Spleen (tissue), 11 donors: ENCODE data around the gene TIMM8A. TPM values are rescaled to one million over a fixed set of nuclear protein-coding genes. Genes with fewer than 3 reads are reported as not detected.
"Not testable (repeated sequence)": the region's sequence is repeated elsewhere in the genome, so short reads cannot be mapped to it uniquely, and the experiment has no call there.

Experiments used
- DNase-seq: peaks from one replicate; pipeline ENCODE4 v3.0.0-alpha.2; 2020
- H3K27ac ChIP-seq, 8 donors: fragments of 200-600 bp; sonication (generic) in 7 of 8; 1 replicate in 4 of 8; 2 replicates in 4 of 8; pipeline versions ENCODE4 v1.5.0 to v1.8.0; 2016 to 2021; ENCODE audit warnings: inconsistent platforms in 4 of 8, mild to moderate bottlenecking in 4 of 8, moderate library complexity in 1 of 8
- H3K27me3 ChIP-seq, 7 donors: fragments of 200-600 bp; sonication (generic) in 6 of 7; replicated peaks in 1 of 7; 1 replicate in 4 of 7; 2 replicates in 3 of 7; pipeline versions ENCODE4 v1.5.0 to v1.8.0; 2016 to 2021; ENCODE audit warnings: inconsistent platforms in 3 of 7, mild to moderate bottlenecking in 1 of 7
- H3K36me3 ChIP-seq, 6 donors: fragments of 200-600 bp; sonication (generic) in 5 of 6; 1 replicate in 4 of 6; 2 replicates in 2 of 6; pipeline versions ENCODE4 v1.5.0 to v1.8.0; 2016 to 2021; ENCODE audit warnings: inconsistent platforms in 2 of 6
- H3K4me1 ChIP-seq, 6 donors: fragments of 200-600 bp; sonication (generic) in 5 of 6; 1 replicate in 3 of 6; 2 replicates in 3 of 6; pipeline versions ENCODE4 v1.5.0 to v1.8.0; 2016 to 2021; ENCODE audit warnings: inconsistent platforms in 3 of 6
- H3K4me3 ChIP-seq, 8 donors: fragments of 200-600 bp; sonication (generic) in 7 of 8; 1 replicate in 4 of 8; 2 replicates in 4 of 8; pipeline versions ENCODE4 v1.5.0 to v1.8.0; 2016 to 2021; ENCODE audit warnings: inconsistent platforms in 4 of 8, mild to moderate bottlenecking in 4 of 8, moderate library complexity in 2 of 8
- H3K9me3 ChIP-seq, 8 donors: fragments of 200-600 bp; sonication (generic) in 7 of 8; 1 replicate in 4 of 8; 2 replicates in 4 of 8; pipeline versions ENCODE4 v1.5.0 to v1.8.0; 2016 to 2021; ENCODE audit warnings: inconsistent platforms in 4 of 8
- POLR2A ChIP-seq, 3 donors: fragments of 450-650 bp; IDR thresholded peaks; one replicate each; pipeline ENCODE4 v1.5.1; 2017; ENCODE audit warnings: antibody characterized with exemption in 3 of 3, mild to moderate bottlenecking in 1 of 3
- POLR2AphosphoS5 ChIP-seq, 3 donors: sonication (generic); formaldehyde crosslinking; IDR thresholded peaks; one replicate each; pipeline ENCODE4 v1.5.1; 2017; ENCODE audit warnings: antibody characterized with exemption in 3 of 3
- WGBS, 5 donors: extraction: QIAGEN DNeasy Blood & Tissue Kit in 3 of 5; methylation state at CpG; one replicate each; pipeline versions ENCODE4 v1.1.5 to v1.1.7; 2013 to 2018; 5-methylcytosine and 5-hydroxymethylcytosine counted together
- intact Hi-C: fragments of 100-400 bp; cut with DNase I; formaldehyde crosslinking; loops from one replicate; pipeline ENCODE4 v1.15.0; 2023; ENCODE audit warnings: low total_unique reads
- polyA plus RNA-seq, 3 donors: library from polyadenylated mRNA; stranded (reverse); fragments of 200-250 nt; gene quantifications; one replicate each; pipeline ENCODE4 v1.2.1, GENCODE V29; 2013
- small RNA-seq, 4 donors: library from RNA; depleted of rRNA; stranded (forward); fragments of <200 nt; gene quantifications; one replicate each; pipeline ENCODE3, GENCODE V24; 2016
- total RNA-seq, 7 donors: library from RNA; depleted of rRNA in 3 of 7; stranded (reverse); fragments of >200 nt in 3 of 7; fragmentation: NEBNext Ultra II Directional in 4 of 7; extraction: Animal tissue kit (Norgen Biotek cat#: 25700) in 4 of 7; gene quantifications; one replicate each; pipeline versions ENCODE4 v1.1.0 to v1.2.1, GENCODE V29; 2016 to 2021
- TF ChIP-seq, protein P1 (sequence below), 11 experiments: fragments of 200-600 bp in 7 of 11; fragments of 450-650 bp in 4 of 11; sonication (generic) in 4 of 11; IDR thresholded peaks in 8 of 11; conservative IDR thresholded peaks in 3 of 11; 1 replicate in 7 of 11; 2 replicates in 4 of 11; pipeline versions ENCODE4 v1.4.0 to v1.8.0; 2016 to 2021; ENCODE audit warnings: antibody characterized with exemption in 11 of 11, inconsistent platforms in 4 of 11, mild to moderate bottlenecking in 1 of 11
- donor health status: healthy with polysubstance abuse.
- donor health status: DM: no; HTN: no; CAD: no; lungs with moderate emphysema.
- donor health status: DM: no; HTN: no; CAD: no.
- donor health status: Bipolar disorder and iron deficiency.
- donor health status: healthy.
- donor health status: DM: no; HTN: no; CAD: no.
- donor health status: DM: yes; HTN: yes; CAD: no.

Gene TIMM8A
- total and polyA plus RNA-seq, 10 donors, result 3.7 to 13.3 (median 9.7) TPM

DNA sequence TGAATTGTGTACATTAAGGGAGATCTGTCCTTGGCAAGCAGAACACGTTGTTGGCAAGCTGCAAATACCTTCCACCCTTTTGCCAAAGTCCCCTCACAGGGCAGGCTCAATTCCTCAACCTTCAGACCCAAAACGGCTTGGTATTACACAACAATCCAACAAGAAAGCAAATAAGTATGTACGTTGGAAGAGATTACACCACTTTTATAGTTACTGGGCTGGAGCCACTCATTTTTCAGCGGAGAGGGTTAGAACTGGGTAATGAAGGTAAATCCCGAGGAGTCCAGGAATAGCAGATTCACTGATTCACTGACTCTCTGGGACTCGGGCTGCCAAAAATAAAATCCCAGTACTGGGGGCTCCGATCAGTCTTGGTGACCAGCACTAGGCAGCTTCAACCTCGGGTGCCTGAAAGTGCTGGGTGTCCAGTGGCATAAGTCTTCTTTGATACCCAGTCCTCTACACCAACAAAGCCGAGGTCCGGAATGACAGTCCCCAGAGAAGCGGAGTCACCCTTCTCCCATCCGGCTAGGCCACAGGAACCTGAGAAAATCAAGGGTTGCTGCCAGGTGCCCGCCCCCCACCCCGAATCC is 587 bp downstream of the TIMM8A start:
- Histone ChIP-seq H3K27ac (peak overlapping the region in 5 of 8 donors; percentile 82 to 91 (median 88)), H3K4me1 (peaks cover 0 to 28% (median 14%) of the 10 kb centered on the region in 6 donors), H3K4me3 (peak overlapping the region; percentile 47 to 81 (median 60)), H3K27me3 (peaks cover 0 to 3% (median 0%) of the 10 kb centered on the region in 7 donors), H3K36me3 (peaks cover 0 to 46% (median 0%) of the 10 kb centered on the region in 6 donors), H3K9me3 (no peaks in the 10 kb centered on the region)
- no peak for DNase-seq
- no peak for TF ChIP-seq POLR2A (IDR thresholded peaks at IDR 0.05)
- no peak for TF ChIP-seq POLR2AphosphoS5 (IDR thresholded peaks at IDR 0.05)
- TF ChIP-seq, protein P1, sequence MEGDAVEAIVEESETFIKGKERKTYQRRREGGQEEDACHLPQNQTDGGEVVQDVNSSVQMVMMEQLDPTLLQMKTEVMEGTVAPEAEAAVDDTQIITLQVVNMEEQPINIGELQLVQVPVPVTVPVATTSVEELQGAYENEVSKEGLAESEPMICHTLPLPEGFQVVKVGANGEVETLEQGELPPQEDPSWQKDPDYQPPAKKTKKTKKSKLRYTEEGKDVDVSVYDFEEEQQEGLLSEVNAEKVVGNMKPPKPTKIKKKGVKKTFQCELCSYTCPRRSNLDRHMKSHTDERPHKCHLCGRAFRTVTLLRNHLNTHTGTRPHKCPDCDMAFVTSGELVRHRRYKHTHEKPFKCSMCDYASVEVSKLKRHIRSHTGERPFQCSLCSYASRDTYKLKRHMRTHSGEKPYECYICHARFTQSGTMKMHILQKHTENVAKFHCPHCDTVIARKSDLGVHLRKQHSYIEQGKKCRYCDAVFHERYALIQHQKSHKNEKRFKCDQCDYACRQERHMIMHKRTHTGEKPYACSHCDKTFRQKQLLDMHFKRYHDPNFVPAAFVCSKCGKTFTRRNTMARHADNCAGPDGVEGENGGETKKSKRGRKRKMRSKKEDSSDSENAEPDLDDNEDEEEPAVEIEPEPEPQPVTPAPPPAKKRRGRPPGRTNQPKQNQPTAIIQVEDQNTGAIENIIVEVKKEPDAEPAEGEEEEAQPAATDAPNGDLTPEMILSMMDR (IDR thresholded peaks at IDR 0.05 in 8 of 11, conservative IDR thresholded peaks at IDR 0.05 in 3 of 11), result no peak
- 0 to 36% (median 0%) methylated on average over 6 to 14 of the region's 14 CpGs for WGBS, 5 donors
- intact Hi-C loops, result no loop called here

DNA sequence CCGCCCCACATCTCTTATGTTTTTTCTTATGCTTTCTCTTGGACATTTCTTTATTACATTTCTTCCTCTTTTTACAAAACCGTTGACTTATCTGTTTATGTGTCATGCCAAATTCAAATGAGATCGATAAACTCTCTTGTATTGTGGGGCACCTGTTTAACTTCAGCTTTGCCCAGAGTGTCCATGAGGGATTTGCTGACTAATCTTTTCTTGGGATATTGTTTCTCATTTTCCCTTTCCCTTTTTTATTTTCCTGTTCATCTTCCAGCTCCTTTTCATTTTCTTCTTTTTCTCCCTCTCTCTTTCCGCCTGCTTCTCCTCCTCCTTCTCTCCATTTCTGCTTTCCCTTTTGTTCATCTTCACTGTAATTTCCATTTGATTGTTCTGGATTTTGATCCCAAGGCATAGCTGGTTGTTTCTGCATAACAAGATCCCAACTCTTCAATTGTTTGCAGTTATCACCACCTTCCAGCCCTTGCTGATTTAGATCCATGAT is 10.7 kb downstream of the TIMM8A start:
- intact Hi-C loops, result no loop called here
- Histone ChIP-seq H3K36me3 (no peaks in the 10 kb centered on the region), H3K27me3 (no peaks in the 10 kb centered on the region), H3K27ac (no peak overlapping the region), H3K9me3 (peaks cover 0 to 4% (median 0%) of the 10 kb centered on the region in 8 donors), H3K4me1 (no peaks in the 10 kb centered on the region), H3K4me3 (no peak overlapping the region)
- no peak for TF ChIP-seq POLR2AphosphoS5 (IDR thresholded peaks at IDR 0.05)
- no peak for TF ChIP-seq POLR2A (IDR thresholded peaks at IDR 0.05)
- TF ChIP-seq, protein P1 (IDR thresholded peaks at IDR 0.05 in 8 of 11, conservative IDR thresholded peaks at IDR 0.05 in 3 of 11), result no peak
- DNase-seq, result no peak
- WGBS, 5 donors, result 73 to 82% (median 77%) methylated on average over 4 of the region's 4 CpGs

DNA sequence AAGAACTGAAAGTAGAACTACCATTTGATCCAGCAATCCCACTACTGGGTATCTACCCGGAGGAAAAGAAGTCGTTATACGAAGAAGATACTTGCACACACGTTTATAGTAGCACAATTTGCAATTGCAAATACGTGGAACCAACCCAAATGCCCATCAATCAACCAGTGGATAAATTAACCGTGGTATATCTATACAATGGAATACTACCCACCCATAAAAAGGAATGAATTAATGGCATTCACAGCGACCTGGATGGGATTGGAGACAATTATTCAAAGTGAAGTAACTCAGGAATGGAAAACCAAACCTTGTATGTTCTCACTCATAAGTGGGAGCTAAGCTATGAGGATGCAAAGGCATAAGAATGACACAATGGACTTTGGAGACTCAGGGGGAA is 14.2 kb downstream of the TIMM8A start:
- H3K4me3 ChIP-seq, intact Hi-C loops, H3K36me3 ChIP-seq, H3K4me1 ChIP-seq, H3K27me3 ChIP-seq, DNase-seq, H3K9me3 ChIP-seq, H3K27ac ChIP-seq: not testable (repeated sequence)
- 66 to 83% (median 79%) methylated on average over 7 of the region's 7 CpGs for WGBS, 5 donors

DNA sequence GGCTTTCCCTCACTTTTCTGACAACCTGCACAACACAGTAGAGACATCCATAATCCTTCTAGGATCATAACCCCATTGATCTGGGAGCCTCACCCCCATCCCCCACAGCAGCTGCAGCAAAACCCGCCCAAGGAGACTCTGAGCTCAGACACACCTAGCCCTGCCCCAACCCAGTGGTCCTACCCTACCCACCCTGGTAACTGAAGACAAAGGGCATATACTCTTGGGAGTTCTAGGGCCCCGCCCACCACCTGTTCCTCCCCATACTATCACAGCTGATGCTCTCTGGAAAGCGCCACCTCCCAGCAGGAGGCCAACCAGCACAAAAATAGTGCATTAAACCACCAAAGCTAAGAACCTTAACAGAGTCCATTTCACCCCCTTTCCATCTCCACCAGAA is 21.9 kb downstream of the TIMM8A start:
- H3K4me1 ChIP-seq, DNase-seq, intact Hi-C loops, H3K9me3 ChIP-seq, H3K27ac ChIP-seq, H3K4me3 ChIP-seq, H3K36me3 ChIP-seq, H3K27me3 ChIP-seq: not testable (repeated sequence)
- WGBS, 5 donors, result 50 to 82% (median 72%) methylated on average over 2 to 3 of the region's 3 CpGs

DNA sequence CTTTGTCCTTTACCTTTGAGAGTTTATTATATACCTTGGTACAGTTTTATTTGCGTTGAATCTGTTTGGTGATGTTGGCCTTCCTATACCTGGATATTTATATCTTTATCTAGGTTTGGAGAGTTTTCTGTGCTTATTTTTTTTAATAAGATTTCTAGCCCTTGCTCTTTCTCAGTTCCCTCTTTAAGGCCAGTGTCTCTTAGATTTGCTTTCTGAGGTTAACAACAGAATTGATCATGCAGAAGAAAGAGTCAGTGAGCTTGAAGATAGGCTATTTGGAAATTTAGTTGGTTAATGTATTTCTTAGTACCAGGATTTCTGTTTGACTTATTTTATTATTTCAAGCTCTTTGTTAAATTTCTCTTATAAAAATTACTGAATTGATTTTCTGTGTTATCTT is 44.8 kb downstream of the TIMM8A start:
- no peaks in the 10 kb centered on the region for H3K27me3 ChIP-seq
- DNase-seq, result no peak
- H3K27ac ChIP-seq, result no peak overlapping the region
- intact Hi-C loops, result no loop called here
- H3K9me3 ChIP-seq, result no peaks in the 10 kb centered on the region
- WGBS, 5 donors, result 66 to 95% (median 77%) methylated on average over 1 of the region's 1 CpG
- no peaks in the 10 kb centered on the region for H3K36me3 ChIP-seq
- no peaks in the 10 kb centered on the region for H3K4me1 ChIP-seq
- H3K4me3 ChIP-seq, result no peak overlapping the region
- TF ChIP-seq POLR2AphosphoS5 (IDR thresholded peaks at IDR 0.05) (no peak), POLR2A (IDR thresholded peaks at IDR 0.05) (no peak)
- TF ChIP-seq, protein P1 (IDR thresholded peaks at IDR 0.05 in 8 of 11, conservative IDR thresholded peaks at IDR 0.05 in 3 of 11), result no peak

Small RNA genes lying within 50 kb of the gene (small RNA-seq; reads per million reads assigned to genes)
- gene RNU6-934P, result 0 reads per million in 4 donors

Other genes starting within 250 kb of the TIMM8A start
- gene DRP2, start 129.0 kb downstream of the TIMM8A start, total RNA-seq, result under 1 TPM in 3 of 7 donors, not detected in 4; 0.09 to 0.17 (median 0.10) TPM
- under 1 TPM in 2 of 3 donors, not detected in 1; under 0.01 to 0.02 TPM for gene DRP2, start 129.0 kb downstream of the TIMM8A start, polyA plus RNA-seq
- under 1 TPM in 2 of 7 donors, not detected in 5; 0.16 to 0.20 TPM for gene TAF7L, start 57.4 kb downstream of the TIMM8A start, total RNA-seq
- under 1 TPM in 2 of 3 donors, not detected in 1; 0.09 to 0.11 TPM for gene TAF7L, start 57.4 kb downstream of the TIMM8A start, polyA plus RNA-seq
- 100 to 1,000 TPM in 1 of 7 donors, 10 to 100 TPM in 6; 70.7 to 103 (median 81.5) TPM for gene BTK, start 37.4 kb upstream of the TIMM8A start, total RNA-seq
- 100 to 1,000 TPM in 2 of 3 donors, 10 to 100 TPM in 1; 76.5 to 139 (median 103) TPM for gene BTK, start 37.4 kb upstream of the TIMM8A start, polyA plus RNA-seq
- gene RPL36A, start 42.3 kb upstream of the TIMM8A start, total RNA-seq, result 1,000 to 10,000 TPM in 3 of 7 donors, 100 to 1,000 TPM in 4; 151 to 3,237 (median 224) TPM
- gene RPL36A, start 42.3 kb upstream of the TIMM8A start, polyA plus RNA-seq, result 1,000 to 10,000 TPM; 4,155 to 7,329 (median 5,596) TPM
- gene GLA, start 59.2 kb upstream of the TIMM8A start, total RNA-seq, result 10 to 100 TPM; 22.9 to 33.8 (median 31.0) TPM
- gene GLA, start 59.2 kb upstream of the TIMM8A start, polyA plus RNA-seq, result 10 to 100 TPM; 23.9 to 38.5 (median 36.6) TPM
- gene HNRNPH2, start 59.5 kb upstream of the TIMM8A start, total RNA-seq, result 10 to 100 TPM; 42.9 to 74.1 (median 67.0) TPM
- 10 to 100 TPM; 34.1 to 55.3 (median 45.3) TPM for gene HNRNPH2, start 59.5 kb upstream of the TIMM8A start, polyA plus RNA-seq
- 10 to 100 TPM in 6 of 7 donors, 1 to 10 TPM in 1; 8.3 to 20.3 (median 17.5) TPM for gene ARMCX4, start 136.7 kb upstream of the TIMM8A start, total RNA-seq
- gene ARMCX4, start 136.7 kb upstream of the TIMM8A start, polyA plus RNA-seq, result 1 to 10 TPM; 4.0 to 8.0 (median 5.6) TPM
- 10 to 100 TPM; 10.9 to 22.8 (median 18.0) TPM for gene ARMCX1, start 201.8 kb upstream of the TIMM8A start, total RNA-seq
- 10 to 100 TPM in 1 of 3 donors, 1 to 10 TPM in 2; 5.2 to 12.3 (median 6.9) TPM for gene ARMCX1, start 201.8 kb upstream of the TIMM8A start, polyA plus RNA-seq